Thoracic aorta (tissue), 2 donors: Measurements from ENCODE around the gene ABHD5. TPM values are rescaled to one million over a fixed set of nuclear protein-coding genes. Genes with fewer than 3 reads are reported as not detected.

Experiments used
- ATAC-seq: fragments of 150-250 bp; one replicate; pipeline ENCODE4 v1.8.0; 2017; ENCODE audit warnings: low read depth; ENCODE audit not compliant: insufficient number of reproducible peaks, low FRiP score
- DNase-seq: peaks from one replicate; pipeline ENCODE4 v3.0.0-alpha.2; 2020; ENCODE audit warnings: low spot score
- H3K27ac ChIP-seq, 2 donors: fragments of 200-600 bp; sonication (generic); 1 replicate in 1 of 2; 2 replicates in 1 of 2; pipeline ENCODE4 v1.5.1; 2016; ENCODE audit warnings: mild to moderate bottlenecking in 2 of 2, moderate library complexity in 2 of 2
- H3K27me3 ChIP-seq: fragments of 200-600 bp; sonication (generic); replicated peaks from 2 replicates; pipeline ENCODE4 v1.6.0; 2016; ENCODE audit warnings: mild to moderate bottlenecking; ENCODE audit not compliant: insufficient read depth
- H3K36me3 ChIP-seq: fragments of 200-600 bp; sonication (generic); one replicate; pipeline ENCODE4 v1.5.1; 2016
- H3K4me1 ChIP-seq, 2 donors: fragments of 200-600 bp; sonication (generic); 1 replicate in 1 of 2; 2 replicates in 1 of 2; pipeline versions ENCODE4 v1.5.1 to v1.6.0; 2016; ENCODE audit warnings: low read depth in 2 of 2, mild to moderate bottlenecking in 1 of 2; ENCODE audit not compliant: control insufficient read depth in 1 of 2
- H3K4me3 ChIP-seq: fragments of 200-600 bp; sonication (generic); 2 replicates; pipeline ENCODE4 v1.5.1; 2016; ENCODE audit warnings: mild to moderate bottlenecking
- H3K9me3 ChIP-seq: fragments of 200-600 bp; sonication (generic); 2 replicates; pipeline ENCODE4 v1.5.1; 2016
- CTCF ChIP-seq: fragments of 200-600 bp; sonication (generic); IDR thresholded peaks from one replicate; pipeline ENCODE4 v1.5.1; 2019; ENCODE audit warnings: antibody characterized with exemption
- total RNA-seq, 2 donors: library from RNA; depleted of rRNA; stranded (reverse); fragments of >200 nt; gene quantifications; one replicate each; pipeline versions ENCODE4 v1.1.0 to v1.2.3, GENCODE V29; 2016

ABHD5 gene
- total RNA-seq, 2 donors from 2014 or later: 33.3 to 37.1 TPM

GRCh38 chr3:43696881-43697280, 6.1 kb downstream of the ABHD5 start:
- ATAC-seq: no peak
- Histone ChIP-seq H3K36me3 (no peaks in the 10 kb centered on the region), H3K27ac (no peak overlapping the region), H3K4me3 (no peak overlapping the region), H3K27me3 (no peaks in the 10 kb centered on the region), H3K9me3 (no peaks in the 10 kb centered on the region), H3K4me1 (peaks cover 7 to 18% of the 10 kb centered on the region in 2 donors)
- no peak for DNase-seq
- no peak for TF ChIP-seq CTCF

- H3K4me3 ChIP-seq: no peak overlapping the region
- DNase-seq: no peak
- H3K27me3 ChIP-seq: no peaks in the 10 kb centered on the region
- no peaks in the 10 kb centered on the region for H3K9me3 ChIP-seq
- peaks cover 0 to 7% of the 10 kb centered on the region in 2 donors for H3K4me1 ChIP-seq
- no peak overlapping the region for H3K27ac ChIP-seq
- no peaks in the 10 kb centered on the region for H3K36me3 ChIP-seq
- TF ChIP-seq CTCF: no peak
- ATAC-seq: no peak
Observed at GRCh38 chr3:43699864-43700263, 9.1 kb downstream of the ABHD5 start.

- Histone ChIP-seq H3K4me3 (no peak overlapping the region), H3K4me1 (peaks cover 0 to 16% of the 10 kb centered on the region in 2 donors), H3K9me3 (no peaks in the 10 kb centered on the region), H3K27ac (no peak overlapping the region), H3K36me3 (no peaks in the 10 kb centered on the region), H3K27me3 (no peaks in the 10 kb centered on the region)
- no peak for DNase-seq
- no peak for ATAC-seq
- no peak for TF ChIP-seq CTCF
Observed at GRCh38 chr3:43704697-43705096, 14.0 kb downstream of the ABHD5 start.

- Histone ChIP-seq H3K4me1 (peaks cover 0 to 16% of the 10 kb centered on the region in 2 donors), H3K36me3 (no peaks in the 10 kb centered on the region), H3K9me3 (no peaks in the 10 kb centered on the region), H3K27me3 (no peaks in the 10 kb centered on the region), H3K4me3 (no peak overlapping the region), H3K27ac (no peak overlapping the region)
- TF ChIP-seq CTCF: no peak
- no peak for ATAC-seq
- DNase-seq: no peak
Observed at GRCh38 chr3:43706342-43706741, 15.6 kb downstream of the ABHD5 start.

- no peak for TF ChIP-seq CTCF
- peaks cover 6% of the 10 kb centered on the region for H3K36me3 ChIP-seq
- no peaks in the 10 kb centered on the region for H3K27me3 ChIP-seq
- DNase-seq (no peak), ATAC-seq (no peak)
- no peaks in the 10 kb centered on the region for H3K9me3 ChIP-seq
- no peak overlapping the region for H3K27ac ChIP-seq
- peaks cover 0 to 16% of the 10 kb centered on the region in 2 donors for H3K4me1 ChIP-seq
- H3K4me3 ChIP-seq: no peak overlapping the region
Observed at GRCh38 chr3:43707266-43707665, 16.5 kb downstream of the ABHD5 start.
